ENCODE results near the gene BOD1L1.

Gene BOD1L1

DNA sequence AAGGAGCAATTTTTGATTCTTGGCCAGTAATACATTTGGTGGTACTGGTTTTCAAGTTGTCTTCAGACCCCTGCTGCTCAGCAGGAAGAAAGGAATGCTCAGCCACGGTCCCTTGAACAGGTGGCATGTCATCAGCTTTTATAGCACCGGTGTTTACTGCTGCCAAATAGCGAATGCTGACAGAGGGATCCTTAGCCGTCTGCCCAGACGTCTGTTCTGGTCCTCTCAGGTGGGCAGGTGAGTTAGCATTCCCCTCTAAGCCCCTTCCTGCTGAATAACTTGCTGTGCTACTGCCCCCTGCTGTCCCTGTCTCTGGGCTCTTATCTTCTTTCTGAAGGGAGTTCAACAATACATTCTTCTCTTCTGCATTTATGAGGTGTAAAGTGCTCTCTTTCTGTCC lies 28.4 kb downstream of the BOD1L1 start:
- Histone ChIP-seq H3K27me3 (ENCODE audit: insufficient read depth, low read length) (no peaks in the 10 kb centered on the region), H2AFZ (ENCODE audit: low read length) (no peak overlapping the region), H4K20me1 (ENCODE audit: insufficient read depth, low read length) (no peaks in the 10 kb centered on the region), H3K9me3 (ENCODE audit: low read length) (no peaks in the 10 kb centered on the region), H3K79me2 (ENCODE audit: insufficient read depth, low read length) (no peaks in the 10 kb centered on the region), H3K9me2 (ENCODE audit: low read depth, low read length) (no peaks in the 10 kb centered on the region), H3K9ac (ENCODE audit: low read length) (no peak overlapping the region), H3F3A (ENCODE audit: insufficient read depth, low read length) (no peaks in the 10 kb centered on the region), H3K4me1 (ENCODE audit: insufficient read depth, low read length, severe bottlenecking) (no peaks in the 10 kb centered on the region), H3K27ac (ENCODE audit: low read depth, low read length, poor library complexity, severe bottlenecking) (no peak overlapping the region), H3K36me3 (ENCODE audit: insufficient read depth, low read length) (peaks cover 39% of the 10 kb centered on the region), H3K4me2 (ENCODE audit: low read length) (no peak overlapping the region), H3K4me3 (ENCODE audit: low read depth, low read length, poor library complexity, severe bottlenecking) (no peak overlapping the region)
- no peak for TF ChIP-seq EZH2 (IDR thresholded peaks at IDR 0.05; ENCODE audit: borderline replicate concordance, low read length)
- TF ChIP-seq, protein P1, sequence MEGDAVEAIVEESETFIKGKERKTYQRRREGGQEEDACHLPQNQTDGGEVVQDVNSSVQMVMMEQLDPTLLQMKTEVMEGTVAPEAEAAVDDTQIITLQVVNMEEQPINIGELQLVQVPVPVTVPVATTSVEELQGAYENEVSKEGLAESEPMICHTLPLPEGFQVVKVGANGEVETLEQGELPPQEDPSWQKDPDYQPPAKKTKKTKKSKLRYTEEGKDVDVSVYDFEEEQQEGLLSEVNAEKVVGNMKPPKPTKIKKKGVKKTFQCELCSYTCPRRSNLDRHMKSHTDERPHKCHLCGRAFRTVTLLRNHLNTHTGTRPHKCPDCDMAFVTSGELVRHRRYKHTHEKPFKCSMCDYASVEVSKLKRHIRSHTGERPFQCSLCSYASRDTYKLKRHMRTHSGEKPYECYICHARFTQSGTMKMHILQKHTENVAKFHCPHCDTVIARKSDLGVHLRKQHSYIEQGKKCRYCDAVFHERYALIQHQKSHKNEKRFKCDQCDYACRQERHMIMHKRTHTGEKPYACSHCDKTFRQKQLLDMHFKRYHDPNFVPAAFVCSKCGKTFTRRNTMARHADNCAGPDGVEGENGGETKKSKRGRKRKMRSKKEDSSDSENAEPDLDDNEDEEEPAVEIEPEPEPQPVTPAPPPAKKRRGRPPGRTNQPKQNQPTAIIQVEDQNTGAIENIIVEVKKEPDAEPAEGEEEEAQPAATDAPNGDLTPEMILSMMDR (IDR thresholded peaks at IDR 0.05; ENCODE audit: low read length) = peak; percentile 14; the same call in 1 of the 2 replicates

DNA sequence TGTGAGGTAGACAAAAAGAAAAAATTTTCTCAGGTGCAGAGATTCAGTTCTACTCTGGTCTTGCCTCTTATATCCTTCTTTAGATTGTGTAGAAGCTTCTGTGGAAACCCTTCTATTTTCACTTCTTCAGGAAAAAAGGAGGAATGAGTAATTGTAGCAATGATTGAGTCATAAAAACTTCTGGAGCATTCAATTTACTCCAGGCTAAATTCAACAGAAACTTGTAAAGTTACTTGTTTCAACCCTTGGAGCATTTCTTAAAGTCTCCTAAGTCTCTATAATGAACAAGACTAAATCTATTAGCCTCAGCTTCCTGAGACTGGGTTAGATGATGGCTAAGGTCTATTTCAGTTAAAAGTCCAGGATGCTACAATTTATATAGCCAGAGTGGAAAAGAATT lies 29.9 kb downstream of the BOD1L1 start:
- Histone ChIP-seq H3K4me3 (ENCODE audit: low read depth, low read length, poor library complexity, severe bottlenecking) (no peak overlapping the region), H3K27ac (ENCODE audit: low read depth, low read length, poor library complexity, severe bottlenecking) (no peak overlapping the region), H3K9me2 (ENCODE audit: low read depth, low read length) (no peaks in the 10 kb centered on the region), H3K9me3 (ENCODE audit: low read length) (no peaks in the 10 kb centered on the region), H3K79me2 (ENCODE audit: insufficient read depth, low read length) (no peaks in the 10 kb centered on the region), H3F3A (ENCODE audit: insufficient read depth, low read length) (no peaks in the 10 kb centered on the region), H4K20me1 (ENCODE audit: insufficient read depth, low read length) (no peaks in the 10 kb centered on the region), H3K27me3 (ENCODE audit: insufficient read depth, low read length) (no peaks in the 10 kb centered on the region), H3K4me1 (ENCODE audit: insufficient read depth, low read length, severe bottlenecking) (no peaks in the 10 kb centered on the region), H3K4me2 (ENCODE audit: low read length) (no peak overlapping the region), H2AFZ (ENCODE audit: low read length) (no peak overlapping the region), H3K9ac (ENCODE audit: low read length) (no peak overlapping the region), H3K36me3 (ENCODE audit: insufficient read depth, low read length) (peaks cover 28% of the 10 kb centered on the region)
- no peak for TF ChIP-seq EZH2 (IDR thresholded peaks at IDR 0.05; ENCODE audit: borderline replicate concordance, low read length)
- TF ChIP-seq, protein P1 (IDR thresholded peaks at IDR 0.05; ENCODE audit: low read length) = no peak

- Histone ChIP-seq H4K20me1 (ENCODE audit: insufficient read depth, low read length) (no peaks in the 10 kb centered on the region), H3K9me2 (ENCODE audit: low read depth, low read length) (no peaks in the 10 kb centered on the region), H3K36me3 (ENCODE audit: insufficient read depth, low read length) (peaks cover 27% of the 10 kb centered on the region), H3K4me3 (ENCODE audit: low read depth, low read length, poor library complexity, severe bottlenecking) (no peak overlapping the region), H3F3A (ENCODE audit: insufficient read depth, low read length) (no peaks in the 10 kb centered on the region), H3K9ac (ENCODE audit: low read length) (no peak overlapping the region), H3K27ac (ENCODE audit: low read depth, low read length, poor library complexity, severe bottlenecking) (no peak overlapping the region), H3K9me3 (ENCODE audit: low read length) (no peaks in the 10 kb centered on the region), H2AFZ (ENCODE audit: low read length) (no peak overlapping the region), H3K79me2 (ENCODE audit: insufficient read depth, low read length) (no peaks in the 10 kb centered on the region), H3K27me3 (ENCODE audit: insufficient read depth, low read length) (no peaks in the 10 kb centered on the region), H3K4me1 (ENCODE audit: insufficient read depth, low read length, severe bottlenecking) (no peaks in the 10 kb centered on the region), H3K4me2 (ENCODE audit: low read length) (no peak overlapping the region)
- TF ChIP-seq, protein P1 (IDR thresholded peaks at IDR 0.05; ENCODE audit: low read length) = no peak
- no peak for TF ChIP-seq EZH2 (IDR thresholded peaks at IDR 0.05; ENCODE audit: borderline replicate concordance, low read length)
Observed at GRCh38 chr4:13597141-13597540, 30.4 kb downstream of the BOD1L1 start.
